H9 (cell line): ENCODE data around the gene DERA. TPM values are rescaled to one million over a fixed set of nuclear protein-coding genes. Genes with fewer than 3 reads are reported as not detected.

Experiments
- DNase-seq: peaks from one replicate; pipeline ENCODE4 v3.0.0-alpha.2; 2017
- H2AFZ ChIP-seq: one replicate; pipeline ENCODE4 v1.6.1; 2013; ENCODE audit warnings: mild to moderate bottlenecking, low read length, control low read depth, moderate library complexity
- H2AK5ac ChIP-seq: 2 replicates; pipeline ENCODE4 v1.6.1; 2013; ENCODE audit warnings: low read length, control low read depth, mixed read lengths; ENCODE audit not compliant: insufficient read length
- H2BK120ac ChIP-seq: one replicate; pipeline ENCODE4 v1.6.1; 2013; ENCODE audit warnings: low read depth, mild to moderate bottlenecking, low read length, control low read depth, inconsistent platforms; ENCODE audit not compliant: poor library complexity, severe bottlenecking
- H2BK12ac ChIP-seq: 2 replicates; pipeline ENCODE4 v1.6.1; 2013; ENCODE audit warnings: low read length, control low read depth, mixed read lengths, low read depth; ENCODE audit not compliant: insufficient read length
- H2BK15ac ChIP-seq: 2 replicates; pipeline ENCODE4 v1.6.1; 2013; ENCODE audit warnings: low read depth, low read length, control low read depth
- H2BK20ac ChIP-seq: one replicate; pipeline ENCODE4 v1.6.1; 2013; ENCODE audit warnings: low read depth, mild to moderate bottlenecking, low read length, control low read depth, inconsistent platforms; ENCODE audit not compliant: poor library complexity, severe bottlenecking
- H2BK5ac ChIP-seq: 2 replicates; pipeline ENCODE4 v1.6.1; 2013; ENCODE audit warnings: low read length, control low read depth, mixed read lengths; ENCODE audit not compliant: insufficient read length
- H3K14ac ChIP-seq: 2 replicates; pipeline ENCODE4 v1.6.1; 2013; ENCODE audit warnings: low read length, control low read depth; ENCODE audit not compliant: insufficient read depth
- H3K18ac ChIP-seq: 2 replicates; pipeline ENCODE4 v1.6.1; 2013; ENCODE audit warnings: low read depth, mild to moderate bottlenecking, mixed read lengths, low read length, control low read depth; ENCODE audit not compliant: insufficient read length
- H3K23ac ChIP-seq: 2 replicates; pipeline ENCODE4 v1.6.1; 2013; ENCODE audit warnings: low read length, control low read depth, mixed read lengths, low read depth; ENCODE audit not compliant: insufficient read length
- H3K23me2 ChIP-seq: 2 replicates; pipeline ENCODE4 v1.6.1; 2013; ENCODE audit warnings: low read depth, mild to moderate bottlenecking, mixed read lengths, low read length, control low read depth; ENCODE audit not compliant: insufficient read length, poor library complexity, severe bottlenecking
- H3K27ac ChIP-seq: 2 replicates; pipeline ENCODE4 v1.5.1; 2013; ENCODE audit warnings: low read length, control low read depth, mixed read lengths, low read depth; ENCODE audit not compliant: insufficient read length
- H3K27me3 ChIP-seq: 2 replicates; pipeline ENCODE4 v1.6.1; 2013; ENCODE audit warnings: low read length, control low read depth, inconsistent platforms; ENCODE audit not compliant: insufficient read depth
- H3K4ac ChIP-seq: 2 replicates; pipeline ENCODE4 v1.6.1; 2013; ENCODE audit warnings: low read depth, mild to moderate bottlenecking, control low read depth, inconsistent platforms, low read length, moderate library complexity
- H3K4me1 ChIP-seq: 2 replicates; pipeline ENCODE4 v1.6.1; 2013; ENCODE audit warnings: low read length, control low read depth, inconsistent platforms; ENCODE audit not compliant: insufficient read depth
- H3K4me2 ChIP-seq: 2 replicates; pipeline ENCODE4 v1.6.1; 2013; ENCODE audit warnings: low read length, control low read depth, mixed read lengths; ENCODE audit not compliant: insufficient read length, insufficient read depth
- H3K56ac ChIP-seq: 2 replicates; pipeline ENCODE4 v1.6.1; 2013; ENCODE audit warnings: low read depth, mild to moderate bottlenecking, mixed read lengths, low read length, control low read depth; ENCODE audit not compliant: insufficient read length
- H3K79me1 ChIP-seq: 2 replicates; pipeline ENCODE4 v1.6.1; 2013; ENCODE audit warnings: low read depth, mild to moderate bottlenecking, moderate library complexity, low read length, control low read depth, inconsistent platforms; ENCODE audit not compliant: insufficient read depth, poor library complexity, severe bottlenecking
- H3K79me2 ChIP-seq: 2 replicates; pipeline ENCODE4 v1.6.1; 2013; ENCODE audit warnings: low read length, control low read depth, inconsistent platforms; ENCODE audit not compliant: insufficient read depth
- H3K9ac ChIP-seq: 2 replicates; pipeline ENCODE4 v1.6.1; 2013; ENCODE audit warnings: low read length, control low read depth, mixed read lengths; ENCODE audit not compliant: insufficient read length; ENCODE audit errors: extremely low read depth
- H3K9me3 ChIP-seq: one replicate; pipeline ENCODE4 v1.6.1; 2013; ENCODE audit warnings: low read depth, low read length, inconsistent platforms; ENCODE audit not compliant: control insufficient read depth
- H3T11ph ChIP-seq: one replicate; pipeline ENCODE4 v1.6.1; 2013; ENCODE audit warnings: mild to moderate bottlenecking, low read length, control low read depth, inconsistent platforms
- H4K20me1 ChIP-seq: one replicate; pipeline ENCODE4 v1.6.1; 2013; ENCODE audit not compliant: control insufficient read depth, insufficient read length, insufficient read depth
- H4K5ac ChIP-seq: 2 replicates; pipeline ENCODE4 v1.6.1; 2013; ENCODE audit warnings: low read depth, mild to moderate bottlenecking, mixed read lengths, low read length, control low read depth; ENCODE audit not compliant: insufficient read length
- H4K8ac ChIP-seq: replicated peaks from 2 replicates; pipeline ENCODE4 v1.6.1; 2013; ENCODE audit warnings: low read length, control low read depth, mixed read lengths, low read depth; ENCODE audit not compliant: insufficient read length
- H4K91ac ChIP-seq: 2 replicates; pipeline ENCODE4 v1.6.1; 2013; ENCODE audit warnings: low read depth, mild to moderate bottlenecking, moderate library complexity, mixed read lengths, low read length, control low read depth; ENCODE audit not compliant: insufficient read length
- H3K27ac Mint-ChIP-seq, 3 experiments: 2 replicates in 2 of 3; 3 replicates in 1 of 3; pipeline ENCODE4 v1.8.0; 2020 to 2021; ENCODE audit warnings: mixed read lengths in 3 of 3, mild to moderate bottlenecking in 1 of 3, moderate library complexity in 1 of 3
- H3K27me3 Mint-ChIP-seq: 2 replicates; pipeline ENCODE4 v1.8.0; 2021; ENCODE audit warnings: low read depth, mild to moderate bottlenecking, moderate library complexity, mixed read lengths
- H3K36me3 Mint-ChIP-seq, 3 experiments: 2 replicates in 2 of 3; 3 replicates in 1 of 3; pipeline ENCODE4 v1.8.0; 2020 to 2021; ENCODE audit warnings: low read depth in 3 of 3, mixed read lengths in 3 of 3; ENCODE audit not compliant: insufficient read depth in 1 of 3
- H3K4me1 Mint-ChIP-seq, 2 experiments: 2 replicates each; pipeline ENCODE4 v1.8.0; 2020; ENCODE audit warnings: mixed read lengths in 2 of 2
- H3K4me3 Mint-ChIP-seq, 2 experiments: 2 replicates in 1 of 2; 3 replicates in 1 of 2; pipeline ENCODE4 v1.8.0; 2020 to 2021; ENCODE audit warnings: mild to moderate bottlenecking in 2 of 2, mixed read lengths in 2 of 2, moderate library complexity in 1 of 2
- H3K9me3 Mint-ChIP-seq, 2 experiments: 2 replicates in 1 of 2; 3 replicates in 1 of 2; pipeline ENCODE4 v1.8.0; 2020; ENCODE audit warnings: mild to moderate bottlenecking in 2 of 2, mixed read lengths in 2 of 2, moderate library complexity in 1 of 2
- CTCF ChIP-seq: fragments of 200-600 bp; sonication (generic); conservative IDR thresholded peaks from 3 replicates; pipeline ENCODE4 v1.8.0; 2021; ENCODE audit warnings: antibody characterized with exemption, mild to moderate bottlenecking
- WGBS: extraction: QIAGEN DNeasy Blood & Tissue Kit; methylation state at CpG from one replicate; pipeline ENCODE4 v1.1.7; 2013; ENCODE audit warnings: missing lambda C conversion rate, low lambda C conversion rate, mixed read lengths; ENCODE audit not compliant: insufficient read length; ENCODE audit errors: extremely low coverage; 5-methylcytosine and 5-hydroxymethylcytosine counted together
- total RNA-seq: library from RNA; stranded (reverse); gene quantifications from 2 replicates; pipeline ENCODE4 v1.2.1, GENCODE V29; 2021

DERA gene
- total RNA-seq, 1 experiment from 2014 or later = 20.9 TPM

- H3K27me3 ChIP-seq = no peaks in the 10 kb centered on the region
- no peak overlapping the region for H3K9ac ChIP-seq
- H3K27me3 Mint-ChIP-seq = no peaks in the 10 kb centered on the region
- no peak overlapping the region for H2AFZ ChIP-seq
- no peak overlapping the region for H3K27ac Mint-ChIP-seq
- H3K4me3 Mint-ChIP-seq = no peak overlapping the region
- no peak overlapping the region for H2BK15ac ChIP-seq
- no peak for TF ChIP-seq CTCF
- no peak overlapping the region for H2BK12ac ChIP-seq
- no peak overlapping the region for H3K4me2 ChIP-seq
- no CpG with 5 or more reads among the region's 1 CpG for WGBS
- H2AK5ac ChIP-seq = no peak overlapping the region
- DNase-seq = no peak
- H3K36me3 Mint-ChIP-seq = no peaks in the 10 kb centered on the region
- H4K8ac ChIP-seq = no peak overlapping the region
- H4K5ac ChIP-seq = no peak overlapping the region
- H3K14ac ChIP-seq = no peak overlapping the region
- H3K56ac ChIP-seq = no peak overlapping the region
- H3T11ph ChIP-seq = no peak overlapping the region
- no peaks in the 10 kb centered on the region for H3K79me1 ChIP-seq
- H3K79me2 ChIP-seq = no peaks in the 10 kb centered on the region
- H3K4ac ChIP-seq = no peak overlapping the region
- H2BK20ac ChIP-seq = no peak overlapping the region
- H4K91ac ChIP-seq = no peak overlapping the region
- H2BK120ac ChIP-seq = no peak overlapping the region
- no peaks in the 10 kb centered on the region for H4K20me1 ChIP-seq
- no peak overlapping the region for H3K27ac ChIP-seq
- no peaks in the 10 kb centered on the region for H3K23me2 ChIP-seq
- H2BK5ac ChIP-seq = no peak overlapping the region
- H3K9me3 ChIP-seq = no peaks in the 10 kb centered on the region
- no peaks in the 10 kb centered on the region for H3K4me1 ChIP-seq
- H3K18ac ChIP-seq = no peak overlapping the region
- H3K4me1 Mint-ChIP-seq = no peaks in the 10 kb centered on the region
- no peaks in the 10 kb centered on the region for H3K9me3 Mint-ChIP-seq
- no peak overlapping the region for H3K23ac ChIP-seq
Observed at GRCh38 chr12:15996948-15997347, 85.8 kb downstream of the DERA start.
